Osteocyte (in vitro differentiated cells): ENCODE data around the gene CCZ1B. TPM values are rescaled to one million over a fixed set of nuclear protein-coding genes. Genes with fewer than 3 reads are reported as not detected.
A peak's percentile ranks its signal among the peaks of the same experiment; 100 is the strongest.
"Not testable (repeated sequence)": the region's sequence is repeated elsewhere in the genome, so short reads cannot be mapped to it uniquely, and the experiment has no call there.

Experiments
- DNase-seq: peaks from one replicate; pipeline ENCODE4 v3.0.0; 2021; ENCODE audit warnings: mixed read lengths; ENCODE audit not compliant: unreplicated experiment; ENCODE audit errors: extremely low spot score
- H3K27ac Mint-ChIP-seq: one replicate; pipeline ENCODE4 v1.8.0; 2021; ENCODE audit warnings: mild to moderate bottlenecking, mixed read lengths; ENCODE audit not compliant: unreplicated experiment
- H3K27me3 Mint-ChIP-seq: one replicate; pipeline ENCODE4 v1.8.0; 2021; ENCODE audit warnings: mixed read lengths; ENCODE audit not compliant: unreplicated experiment
- H3K36me3 Mint-ChIP-seq: one replicate; pipeline ENCODE4 v1.8.0; 2021; ENCODE audit warnings: mixed read lengths; ENCODE audit not compliant: unreplicated experiment
- H3K4me1 Mint-ChIP-seq: one replicate; pipeline ENCODE4 v1.8.0; 2021; ENCODE audit warnings: mixed read lengths; ENCODE audit not compliant: unreplicated experiment
- H3K4me3 Mint-ChIP-seq: one replicate; pipeline ENCODE4 v1.8.0; 2021; ENCODE audit warnings: mild to moderate bottlenecking, moderate library complexity, mixed read lengths; ENCODE audit not compliant: unreplicated experiment
- H3K9me3 Mint-ChIP-seq: one replicate; pipeline ENCODE4 v1.8.0; 2021; ENCODE audit warnings: mixed read lengths; ENCODE audit not compliant: unreplicated experiment
- total RNA-seq: library from RNA; stranded (reverse); gene quantifications from 2 replicates; pipeline ENCODE4 v1.2.1, GENCODE V29; 2021
- TF ChIP-seq, protein P1 (sequence below): fragments of 200-600 bp; sonication (generic); IDR thresholded peaks from 2 replicates; pipeline ENCODE4 v1.5.0; 2021; ENCODE audit warnings: antibody characterized with exemption, mild to moderate bottlenecking, moderate library complexity

The CCZ1B gene
- total RNA-seq, 1 donor from 2014 or later, result 70.2 TPM

DNA sequence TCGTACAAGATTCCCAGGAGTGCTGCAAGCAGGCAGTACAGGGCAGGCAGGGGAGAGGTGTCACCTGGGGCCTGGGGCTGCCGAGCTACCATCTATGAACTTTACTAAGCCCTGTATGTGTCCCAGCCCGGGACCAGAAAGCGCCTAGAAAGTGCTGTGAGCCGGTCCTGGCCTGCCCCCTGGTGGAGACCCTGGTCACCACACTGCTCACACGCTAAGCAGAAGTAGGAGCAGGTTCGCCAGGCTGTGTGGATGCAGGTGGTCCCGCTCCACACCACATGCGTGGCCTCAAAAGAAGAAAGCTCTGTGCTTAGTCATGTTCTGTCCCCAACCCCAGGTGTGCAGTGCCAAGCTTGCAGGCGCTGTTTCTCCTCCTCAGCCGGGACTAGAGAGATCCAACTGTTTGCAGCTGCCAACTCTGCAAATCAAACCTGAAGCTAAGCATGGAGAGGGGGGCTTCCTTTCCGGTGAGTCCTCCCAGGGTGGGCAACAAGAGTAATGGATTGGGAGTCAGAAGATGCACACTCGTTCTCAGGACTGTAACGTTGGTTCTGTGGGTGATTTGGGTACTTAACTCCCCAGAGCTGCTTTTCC is 31.7 kb upstream of the CCZ1B start:
- not testable (repeated sequence) for H3K9me3 Mint-ChIP-seq, H3K4me3 Mint-ChIP-seq, H3K36me3 Mint-ChIP-seq, H3K4me1 Mint-ChIP-seq, H3K27me3 Mint-ChIP-seq, H3K27ac Mint-ChIP-seq
- TF ChIP-seq, protein P1, sequence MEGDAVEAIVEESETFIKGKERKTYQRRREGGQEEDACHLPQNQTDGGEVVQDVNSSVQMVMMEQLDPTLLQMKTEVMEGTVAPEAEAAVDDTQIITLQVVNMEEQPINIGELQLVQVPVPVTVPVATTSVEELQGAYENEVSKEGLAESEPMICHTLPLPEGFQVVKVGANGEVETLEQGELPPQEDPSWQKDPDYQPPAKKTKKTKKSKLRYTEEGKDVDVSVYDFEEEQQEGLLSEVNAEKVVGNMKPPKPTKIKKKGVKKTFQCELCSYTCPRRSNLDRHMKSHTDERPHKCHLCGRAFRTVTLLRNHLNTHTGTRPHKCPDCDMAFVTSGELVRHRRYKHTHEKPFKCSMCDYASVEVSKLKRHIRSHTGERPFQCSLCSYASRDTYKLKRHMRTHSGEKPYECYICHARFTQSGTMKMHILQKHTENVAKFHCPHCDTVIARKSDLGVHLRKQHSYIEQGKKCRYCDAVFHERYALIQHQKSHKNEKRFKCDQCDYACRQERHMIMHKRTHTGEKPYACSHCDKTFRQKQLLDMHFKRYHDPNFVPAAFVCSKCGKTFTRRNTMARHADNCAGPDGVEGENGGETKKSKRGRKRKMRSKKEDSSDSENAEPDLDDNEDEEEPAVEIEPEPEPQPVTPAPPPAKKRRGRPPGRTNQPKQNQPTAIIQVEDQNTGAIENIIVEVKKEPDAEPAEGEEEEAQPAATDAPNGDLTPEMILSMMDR, result peak; percentile 82
- peak; percentile 89 for DNase-seq

DNA sequence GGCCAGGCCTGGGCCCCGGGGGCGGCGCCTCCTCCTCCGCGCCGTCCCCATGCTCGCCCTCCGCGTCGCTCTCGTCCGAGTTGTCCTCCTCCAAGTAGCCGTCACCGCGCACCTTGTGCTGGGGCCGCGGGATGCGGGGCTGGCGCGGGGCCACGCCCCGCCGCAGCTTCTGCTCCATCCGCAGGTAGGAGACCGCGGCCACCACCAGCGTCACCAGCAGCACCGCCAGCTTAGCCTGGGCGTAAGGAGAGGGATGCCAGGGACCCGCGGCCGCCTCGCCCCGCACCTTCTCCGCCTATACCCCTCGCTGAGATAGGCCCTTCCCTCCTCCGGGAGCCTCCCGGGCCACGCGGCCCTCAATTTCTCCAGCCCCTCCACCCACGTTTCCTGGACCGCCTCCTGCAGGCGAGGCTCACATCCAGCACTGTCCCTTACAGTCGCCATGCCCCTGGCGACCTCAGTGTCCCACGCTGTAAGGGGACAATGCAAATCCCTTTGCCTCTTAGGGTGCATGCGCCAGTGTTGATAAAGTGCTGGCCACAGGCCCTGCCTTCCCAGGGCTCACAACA is 29.6 kb upstream of the CCZ1B start:
- not testable (repeated sequence) for H3K27ac Mint-ChIP-seq, H3K36me3 Mint-ChIP-seq, H3K9me3 Mint-ChIP-seq, H3K27me3 Mint-ChIP-seq, DNase-seq, H3K4me1 Mint-ChIP-seq
- peak overlapping the region; percentile 73 for H3K4me3 Mint-ChIP-seq

DNA sequence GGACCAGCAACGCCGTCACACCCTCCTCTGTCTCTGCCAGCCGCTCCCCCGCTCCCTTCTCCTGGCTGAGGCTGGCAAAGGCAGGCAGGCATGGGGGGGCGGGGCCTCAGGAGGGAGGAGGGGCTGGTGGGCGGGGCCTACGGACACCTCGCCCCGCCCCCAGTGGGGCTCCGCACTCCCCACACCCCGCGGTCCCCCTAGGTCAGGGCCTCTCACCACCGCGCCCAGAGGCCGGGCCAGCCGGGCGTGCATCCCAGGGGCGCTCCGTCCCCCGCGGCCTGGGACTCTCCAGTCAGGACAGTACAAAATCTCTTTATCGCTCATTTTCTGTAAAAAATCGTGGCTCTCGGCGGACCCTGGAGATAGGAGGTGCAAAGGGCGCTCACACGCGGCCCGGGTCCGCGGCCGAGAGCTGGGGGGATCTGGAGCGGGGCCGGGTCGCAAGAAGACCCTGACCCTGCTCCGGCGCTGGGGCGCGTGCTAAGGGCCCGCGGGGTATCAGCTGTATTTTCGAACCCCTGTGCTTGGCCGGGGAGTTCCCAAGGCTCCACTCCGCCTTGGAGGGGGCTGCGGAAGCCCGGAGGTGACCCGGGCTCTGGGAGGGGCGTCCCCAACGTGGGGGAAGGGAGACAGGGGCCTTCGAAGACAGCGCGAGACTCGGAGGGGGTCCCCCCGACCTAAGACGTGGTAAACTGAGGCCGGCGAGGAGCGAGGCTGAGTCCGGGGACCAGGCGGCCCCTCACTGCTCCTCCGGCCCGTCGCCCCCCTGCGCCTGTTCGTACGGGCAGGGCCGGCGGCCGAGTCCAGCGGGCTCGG is 28.9 kb upstream of the CCZ1B start:
- H3K9me3 Mint-ChIP-seq, H3K36me3 Mint-ChIP-seq, H3K27ac Mint-ChIP-seq, H3K4me1 Mint-ChIP-seq, DNase-seq, H3K27me3 Mint-ChIP-seq: not testable (repeated sequence)
- H3K4me3 Mint-ChIP-seq, result peak overlapping the region; percentile 69

DNA sequence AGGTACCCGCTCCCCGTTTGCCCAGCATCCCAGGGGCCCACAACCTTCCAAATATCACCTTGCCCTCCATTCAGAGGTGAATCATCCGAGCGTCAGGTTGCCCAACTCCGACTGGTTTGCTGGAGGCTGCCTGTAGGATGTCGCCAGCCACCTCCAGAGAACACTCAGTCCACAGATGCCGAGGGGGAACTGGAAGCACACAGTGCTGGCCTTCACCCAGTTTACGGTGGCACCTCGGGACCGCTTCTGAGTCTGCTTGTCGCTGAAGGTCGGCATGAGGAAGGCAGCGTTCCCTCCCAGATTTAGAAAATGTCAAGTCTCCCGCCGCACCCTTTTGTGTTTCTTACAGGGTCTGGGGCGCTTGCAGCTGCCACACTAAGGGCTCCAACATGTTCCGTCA is 27.6 kb upstream of the CCZ1B start:
- H3K4me3 Mint-ChIP-seq, result peak overlapping the region; percentile 55
- not testable (repeated sequence) for H3K27me3 Mint-ChIP-seq, H3K4me1 Mint-ChIP-seq, H3K9me3 Mint-ChIP-seq, H3K27ac Mint-ChIP-seq, H3K36me3 Mint-ChIP-seq, DNase-seq

DNA sequence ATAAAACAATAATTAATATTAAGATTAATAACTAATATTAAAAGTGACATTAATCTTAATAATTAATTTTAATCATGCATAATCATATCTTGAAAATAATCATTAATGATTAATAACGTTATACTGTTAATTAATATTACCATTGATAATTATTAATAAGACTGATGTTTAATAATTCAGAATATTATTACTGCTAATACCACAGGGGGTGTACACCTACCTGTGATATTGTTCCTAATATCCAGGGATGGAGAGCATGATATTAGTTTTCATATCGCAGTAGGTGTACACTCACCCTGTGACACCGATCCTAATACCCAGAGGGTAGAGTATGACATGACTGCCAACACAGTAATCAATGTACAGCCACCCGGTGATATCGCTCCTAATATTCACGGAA is 23.1 kb upstream of the CCZ1B start:
- H3K4me3 Mint-ChIP-seq, H3K36me3 Mint-ChIP-seq, H3K4me1 Mint-ChIP-seq: not testable (repeated sequence)

DNA sequence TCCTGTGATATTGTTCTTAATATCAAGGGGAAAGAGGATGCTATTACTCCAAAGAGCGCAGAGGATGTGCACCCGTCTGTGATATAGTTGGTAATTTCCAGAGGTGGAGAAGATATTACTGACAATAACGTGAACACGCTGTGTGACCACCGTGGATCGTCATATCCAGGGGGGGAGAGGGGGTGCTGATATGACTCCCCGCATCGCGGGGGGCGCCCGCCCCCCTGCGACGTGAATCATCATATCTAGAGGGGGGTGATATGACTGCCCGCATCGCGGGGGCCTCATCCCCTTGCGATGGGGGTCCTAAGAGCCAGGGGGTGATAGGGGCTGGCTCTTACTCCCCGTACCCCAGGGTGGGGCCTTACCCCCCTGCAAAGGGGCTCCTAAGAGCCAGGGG is 21.7 kb upstream of the CCZ1B start:
- not testable (repeated sequence) for DNase-seq, H3K9me3 Mint-ChIP-seq, H3K4me3 Mint-ChIP-seq, H3K27me3 Mint-ChIP-seq, H3K27ac Mint-ChIP-seq, H3K36me3 Mint-ChIP-seq, H3K4me1 Mint-ChIP-seq

More for the DNA sequence above, 23.1 kb upstream of the CCZ1B start:
- H3K9me3 Mint-ChIP-seq, DNase-seq, H3K27me3 Mint-ChIP-seq, H3K27ac Mint-ChIP-seq: not testable (repeated sequence)

DNA sequence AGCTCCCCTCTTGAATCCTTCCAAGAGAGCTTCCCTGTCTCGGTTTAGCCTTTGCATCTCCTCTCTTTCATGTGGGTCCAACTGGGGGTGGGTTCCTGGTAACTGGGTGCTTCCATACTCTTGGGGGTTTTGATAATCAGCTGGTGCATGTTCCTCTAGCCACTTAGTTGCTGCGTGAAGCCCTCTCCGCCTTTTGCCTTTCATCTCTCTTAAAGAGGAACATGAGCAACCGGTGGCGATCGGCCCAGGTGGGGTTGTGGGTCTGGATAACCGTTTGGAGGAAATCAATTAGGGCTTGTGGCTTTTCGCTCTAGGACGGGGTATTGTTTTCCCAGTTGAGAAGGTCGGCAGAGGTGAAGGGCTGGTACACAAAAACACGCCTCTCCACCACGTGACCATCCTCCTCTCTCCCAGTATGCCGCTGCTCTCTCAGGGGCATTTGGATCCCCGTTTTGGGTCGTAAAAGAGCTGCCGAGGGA is 19.9 kb upstream of the CCZ1B start:
- H3K27me3 Mint-ChIP-seq, result peaks cover 14% of the 10 kb centered on the region
- not testable (repeated sequence) for DNase-seq, H3K4me1 Mint-ChIP-seq, H3K27ac Mint-ChIP-seq, H3K4me3 Mint-ChIP-seq, H3K9me3 Mint-ChIP-seq, H3K36me3 Mint-ChIP-seq

DNA sequence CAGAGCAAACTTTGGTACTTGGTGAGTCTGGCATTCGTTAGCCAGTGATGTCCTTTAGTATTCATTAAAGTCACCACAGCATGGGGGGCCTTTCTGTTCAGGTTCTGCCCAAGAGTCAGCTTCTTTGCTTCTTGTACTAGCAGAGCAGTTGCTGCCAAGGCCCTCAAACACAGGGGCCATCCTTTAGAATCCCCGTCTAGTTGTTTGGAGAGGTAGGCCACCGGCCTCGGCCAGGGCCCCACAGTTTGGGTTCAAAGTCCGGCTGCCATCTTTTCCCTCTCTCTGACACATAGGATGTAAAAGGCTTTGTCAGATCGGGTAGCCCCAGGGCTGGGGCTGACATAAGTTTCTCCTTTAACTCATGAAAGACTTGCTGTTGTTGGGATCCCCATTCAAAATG is 17.6 kb upstream of the CCZ1B start:
- not testable (repeated sequence) for DNase-seq, H3K9me3 Mint-ChIP-seq, H3K4me3 Mint-ChIP-seq, H3K27ac Mint-ChIP-seq, H3K4me1 Mint-ChIP-seq, H3K36me3 Mint-ChIP-seq
- peaks cover 14% of the 10 kb centered on the region for H3K27me3 Mint-ChIP-seq

DNA sequence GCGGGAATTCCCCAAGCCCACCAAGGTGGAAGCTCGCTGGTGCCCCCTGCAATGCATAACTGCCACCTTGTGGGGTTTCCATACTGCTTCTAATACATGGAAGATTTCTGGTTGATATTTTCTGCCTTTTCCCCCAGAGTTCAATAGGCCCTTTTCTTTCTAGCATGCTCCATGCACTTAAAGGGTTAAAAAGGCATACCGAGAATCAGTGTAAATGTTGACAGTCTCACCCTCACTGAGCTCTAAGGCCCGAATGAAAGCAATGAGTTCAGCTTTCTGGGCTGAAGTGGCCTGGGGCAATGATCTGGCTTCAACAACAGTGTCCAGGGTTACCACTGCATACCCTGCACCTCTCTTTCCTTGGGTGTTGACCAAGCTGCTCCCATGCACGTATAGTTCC is 17.0 kb upstream of the CCZ1B start:
- not testable (repeated sequence) for H3K27ac Mint-ChIP-seq, H3K36me3 Mint-ChIP-seq, H3K9me3 Mint-ChIP-seq, H3K4me1 Mint-ChIP-seq, H3K4me3 Mint-ChIP-seq, DNase-seq
- H3K27me3 Mint-ChIP-seq, result peaks cover 14% of the 10 kb centered on the region

DNA sequence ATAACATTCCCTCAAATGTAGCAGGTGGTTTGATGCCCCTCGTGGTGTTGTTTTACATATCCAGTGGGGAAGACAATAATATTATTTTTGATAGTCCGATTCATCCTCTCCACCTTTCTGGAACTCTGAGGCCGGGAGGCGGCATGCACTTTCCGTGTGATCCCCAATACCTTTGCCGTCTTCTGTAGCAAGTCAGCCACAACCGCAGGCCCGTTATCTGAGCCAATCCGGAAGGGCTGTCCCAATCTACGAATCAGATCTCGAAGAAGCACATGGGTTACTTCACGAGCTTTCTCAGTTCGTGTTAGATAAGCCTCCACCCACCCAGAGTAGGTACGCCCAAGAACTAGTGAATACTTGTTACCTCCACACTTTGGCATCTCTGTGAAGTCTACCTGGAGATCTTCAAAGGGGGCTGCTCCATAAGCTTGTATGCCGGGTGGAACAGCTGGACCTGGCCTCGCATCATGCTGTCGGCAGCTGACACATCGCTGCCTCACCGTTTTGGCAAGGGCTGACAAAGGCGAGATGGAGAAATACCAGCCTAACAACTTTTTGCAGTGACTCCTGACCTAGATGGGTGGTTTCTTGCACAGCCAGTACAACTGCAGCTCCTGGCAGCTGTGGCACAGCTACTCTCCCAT is 16.3 kb upstream of the CCZ1B start:
- not testable (repeated sequence) for H3K36me3 Mint-ChIP-seq, DNase-seq, H3K4me3 Mint-ChIP-seq, H3K27ac Mint-ChIP-seq, H3K4me1 Mint-ChIP-seq, H3K9me3 Mint-ChIP-seq
- H3K27me3 Mint-ChIP-seq, result peaks cover 14% of the 10 kb centered on the region

DNA sequence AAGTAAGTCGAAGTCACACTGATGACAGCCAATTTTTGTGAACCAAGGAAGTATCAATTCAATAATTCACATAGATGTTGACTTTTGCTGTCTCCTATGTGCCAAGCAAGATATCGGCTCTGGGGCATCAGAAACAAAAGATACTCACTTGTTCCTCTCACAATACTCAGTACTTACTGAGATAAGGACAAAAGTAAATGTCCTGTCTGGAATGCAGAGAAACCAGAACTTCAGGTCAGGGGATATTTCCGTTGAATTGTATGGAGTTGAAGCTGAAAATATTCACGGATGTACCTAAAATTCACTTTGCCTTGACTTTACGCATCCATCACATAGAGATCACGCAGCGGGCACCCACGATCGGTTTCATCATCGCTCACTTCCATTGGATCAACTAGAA is 11.0 kb upstream of the CCZ1B start:
- not testable (repeated sequence) for H3K36me3 Mint-ChIP-seq, H3K4me1 Mint-ChIP-seq, H3K4me3 Mint-ChIP-seq, DNase-seq, H3K9me3 Mint-ChIP-seq, H3K27ac Mint-ChIP-seq
- H3K27me3 Mint-ChIP-seq, result peaks cover 20% of the 10 kb centered on the region
